NCI-H146 treated with DMSO at 0.1 percent for 48 hours (cell line): ENCODE data around the gene TRNT1.

Experiments used
- DNase-seq: peaks from one replicate; lab custom pipeline; 2025; ENCODE audit not compliant: unreplicated experiment; lab: John Stamatoyannopoulos, UW

TRNT1 gene

GRCh38 chr3:3126477-3127431, at the start of gene TRNT1:
TSS of gene TRNT1 (plus strand) at chr3:3126940. CDS start at chr3:3129041, 2,101 bp downstream.
- peak; percentile 75 for DNase-seq

- peak; percentile 82 for DNase-seq
Observed at GRCh38 chr3:3080309-3080708, 46.4 kb upstream of the TRNT1 start.

DNA sequence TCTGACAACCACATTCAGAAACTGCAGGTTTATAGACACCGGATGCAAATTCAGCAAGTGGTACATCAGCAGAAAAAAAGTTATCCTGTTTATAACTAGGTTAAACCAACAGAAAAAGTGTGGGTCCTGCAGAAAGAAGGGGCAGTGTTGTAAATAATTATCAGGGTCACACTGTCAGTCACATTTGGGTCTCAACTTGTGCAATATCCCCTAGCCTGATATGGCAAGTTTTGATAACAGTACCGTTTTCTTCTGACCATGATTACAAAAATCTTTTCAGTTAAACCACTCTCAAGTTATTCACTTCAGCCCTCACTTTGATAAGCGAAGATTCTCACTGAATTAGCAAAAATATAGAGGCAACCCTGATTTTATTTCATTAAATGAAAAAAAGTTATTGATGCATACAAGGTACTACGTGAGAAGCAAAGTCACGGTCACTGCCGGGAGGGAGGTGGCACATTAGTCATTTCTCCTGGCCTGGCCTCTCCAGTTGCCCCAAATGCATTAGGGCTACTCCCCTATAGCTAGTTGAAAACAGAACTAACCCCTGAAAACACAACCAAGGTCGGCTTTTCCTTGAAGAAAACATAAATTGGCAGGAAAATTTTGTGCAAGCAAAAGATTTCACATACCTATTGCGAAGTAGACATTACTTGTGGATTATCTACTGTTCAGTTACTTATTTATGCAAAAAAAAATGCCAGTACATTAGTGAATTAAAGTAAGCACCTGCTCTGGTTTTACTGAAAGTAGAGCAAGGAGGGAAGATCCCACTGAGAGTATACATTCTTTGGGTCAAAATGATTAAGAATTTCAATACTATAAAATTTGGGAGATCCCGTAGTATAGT, 45.1 kb upstream of the TRNT1 start:
- no peak for DNase-seq

- no peak for DNase-seq
Observed at GRCh38 chr3:3082234-3082924, 44.4 kb upstream of the TRNT1 start.

DNA sequence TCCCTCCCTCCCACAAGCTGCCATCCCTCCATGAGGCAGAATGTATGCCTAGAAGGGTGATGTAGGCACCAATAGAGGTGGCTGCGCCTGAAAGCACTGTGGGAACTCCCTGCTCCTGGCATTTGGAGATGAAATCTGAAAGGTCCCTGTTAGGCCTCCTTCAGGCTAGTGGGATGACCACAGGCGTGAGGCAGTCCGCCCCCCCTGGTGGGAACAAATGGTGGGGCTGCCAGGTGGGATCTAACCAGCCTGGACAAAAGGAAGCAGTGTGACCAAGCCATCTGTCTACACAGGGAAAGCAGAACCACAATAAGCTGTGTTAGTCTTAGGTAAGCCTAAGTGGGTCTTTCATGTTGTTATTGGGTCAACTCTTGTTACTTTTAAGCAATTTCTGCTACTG, 41.9 kb upstream of the TRNT1 start:
- DNase-seq: peak; percentile 19

DNA sequence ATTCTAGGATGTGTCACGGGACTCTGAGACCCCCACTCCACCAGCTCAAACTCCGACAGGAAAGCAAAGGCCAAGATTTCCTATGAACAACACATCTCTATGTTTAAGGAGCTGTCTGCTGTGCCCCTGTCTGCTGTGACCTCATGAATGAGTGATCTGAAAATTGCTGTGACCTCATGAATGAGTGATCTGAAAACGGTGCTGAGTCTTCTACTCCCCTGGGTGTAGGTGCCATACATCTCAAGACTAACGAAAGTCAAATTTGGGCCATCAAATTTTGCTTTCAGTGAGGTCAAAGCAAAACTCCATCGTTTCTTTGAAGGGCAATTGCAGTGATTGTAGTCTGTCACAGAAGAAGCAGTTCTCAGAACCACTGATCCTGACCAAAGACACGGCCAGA, 41.0 kb upstream of the TRNT1 start:
- DNase-seq: no peak

DNA sequence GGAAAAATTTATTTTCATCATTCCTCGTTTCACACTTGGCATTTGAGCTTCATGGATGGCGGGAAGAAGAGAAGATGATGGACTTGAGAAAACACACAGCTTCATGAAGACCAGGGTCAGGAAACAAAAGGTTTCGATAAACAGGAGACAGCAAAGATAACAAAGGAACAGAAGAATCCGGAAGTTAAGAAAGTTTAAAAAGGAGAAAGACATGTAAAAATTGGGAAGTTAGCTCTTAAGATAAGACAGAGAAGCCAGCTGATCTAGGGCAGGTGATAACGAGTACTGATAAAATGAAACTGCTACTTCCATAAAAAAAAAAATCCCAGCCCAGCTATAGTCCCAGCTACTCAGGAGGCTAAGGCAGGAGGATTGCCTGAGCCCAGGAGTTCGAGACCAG, 40.5 kb upstream of the TRNT1 start:
- no peak for DNase-seq

DNA sequence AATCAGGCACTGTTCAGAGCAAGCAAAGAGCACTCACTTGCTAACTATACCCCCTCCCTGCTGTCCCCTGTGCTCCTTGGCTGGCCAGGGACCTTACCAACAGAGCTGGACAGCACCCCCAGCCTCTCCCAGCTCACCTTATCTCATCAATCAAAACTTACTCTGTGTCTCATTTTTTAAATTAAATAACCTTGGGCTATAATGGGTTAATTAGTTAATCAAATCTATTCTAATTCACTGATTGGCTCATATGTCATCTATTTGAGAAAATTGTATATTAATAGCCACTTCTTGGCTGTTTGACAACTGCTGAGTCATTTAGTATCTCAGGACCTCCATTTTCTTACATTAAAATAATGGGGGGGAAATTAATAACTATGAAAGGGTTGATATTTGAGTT, 39.5 kb upstream of the TRNT1 start:
- no peak for DNase-seq

- DNase-seq: no peak
Observed at GRCh38 chr3:3087716-3088465, 38.8 kb upstream of the TRNT1 start.

GRCh38 chr3:3089017-3089416, 37.7 kb upstream of the TRNT1 start:
- DNase-seq: no peak

DNA sequence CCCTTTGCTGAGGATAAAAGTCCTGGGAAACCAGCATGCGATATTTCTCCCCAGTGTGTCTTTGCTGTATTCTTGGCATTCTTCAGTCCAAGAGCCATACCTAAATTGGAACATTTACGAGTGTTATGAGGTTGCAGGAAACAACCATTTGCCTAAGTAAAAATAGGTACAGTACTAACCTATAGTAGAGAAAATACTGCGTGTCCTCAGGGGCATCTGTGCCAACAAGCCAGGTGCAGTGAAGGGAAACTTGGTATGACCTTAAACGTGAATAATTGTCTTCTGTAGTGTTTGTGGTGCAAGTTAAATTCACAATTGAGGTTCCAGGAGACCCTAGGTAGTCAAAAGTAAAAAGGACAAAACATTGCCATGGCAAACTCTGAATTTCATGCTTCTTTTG, 28.8 kb upstream of the TRNT1 start:
- DNase-seq: no peak

DNA sequence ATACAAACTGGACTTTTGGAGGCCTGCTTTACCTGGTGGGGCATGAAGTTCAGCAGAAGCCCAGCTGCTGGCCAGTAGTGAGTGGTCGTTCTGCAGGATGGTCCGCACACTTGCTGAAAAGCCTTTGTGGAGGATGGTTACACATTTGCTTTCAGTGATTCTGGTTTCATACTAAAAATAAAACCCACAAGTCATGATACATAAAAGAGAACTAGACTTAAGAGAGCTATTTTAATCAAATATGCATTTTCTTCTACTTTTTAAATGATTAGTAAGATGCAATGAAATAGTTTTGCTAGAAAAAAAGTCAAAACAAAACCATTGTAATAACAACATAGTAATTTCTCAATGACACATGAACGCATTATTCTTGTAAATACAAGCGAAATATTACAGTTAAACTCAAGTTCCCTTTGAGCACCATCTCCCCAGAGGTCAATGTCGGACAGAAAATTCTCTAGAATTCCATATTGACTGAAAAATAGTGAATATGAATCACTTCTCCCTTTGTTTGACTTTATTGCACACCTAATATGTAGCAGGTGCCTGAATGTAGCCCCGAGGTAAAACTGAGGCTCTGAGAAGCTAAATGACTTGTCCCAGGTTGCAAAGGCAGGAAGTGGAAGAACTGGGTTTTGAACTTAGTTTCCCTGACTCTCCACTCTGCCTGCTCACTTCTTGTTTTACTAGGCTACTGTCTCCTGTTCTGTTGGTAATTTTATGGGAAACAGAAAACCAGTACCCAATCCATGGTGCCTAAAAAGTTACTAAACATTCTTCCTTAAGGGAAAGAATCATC, 24.9 kb upstream of the TRNT1 start:
- DNase-seq: no peak

GRCh38 chr3:3102751-3103150, 24.0 kb upstream of the TRNT1 start:
- no peak for DNase-seq

GRCh38 chr3:3105246-3105645, 21.5 kb upstream of the TRNT1 start:
- DNase-seq: no peak

DNA sequence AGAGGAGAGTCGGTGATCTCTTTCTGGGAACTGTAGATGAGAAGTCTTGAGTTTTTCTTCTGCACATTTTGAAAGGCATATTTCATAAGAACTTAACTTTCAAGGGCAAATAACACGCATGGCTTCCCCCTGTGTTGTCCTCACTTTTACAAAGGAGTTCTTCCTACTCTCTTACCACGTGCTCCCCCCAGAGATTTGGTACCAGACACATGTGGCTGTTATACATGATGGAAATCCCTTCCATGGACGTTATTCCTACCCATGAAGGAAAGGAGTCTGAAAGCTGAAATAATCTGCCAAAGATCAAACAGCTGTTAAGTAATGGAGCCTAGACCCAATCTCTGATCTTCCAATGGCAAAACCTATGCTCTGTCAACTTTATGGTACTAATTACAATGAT, 20.9 kb upstream of the TRNT1 start:
- DNase-seq: no peak

GRCh38 chr3:3107181-3107580, 19.6 kb upstream of the TRNT1 start:
- DNase-seq: no peak

DNA sequence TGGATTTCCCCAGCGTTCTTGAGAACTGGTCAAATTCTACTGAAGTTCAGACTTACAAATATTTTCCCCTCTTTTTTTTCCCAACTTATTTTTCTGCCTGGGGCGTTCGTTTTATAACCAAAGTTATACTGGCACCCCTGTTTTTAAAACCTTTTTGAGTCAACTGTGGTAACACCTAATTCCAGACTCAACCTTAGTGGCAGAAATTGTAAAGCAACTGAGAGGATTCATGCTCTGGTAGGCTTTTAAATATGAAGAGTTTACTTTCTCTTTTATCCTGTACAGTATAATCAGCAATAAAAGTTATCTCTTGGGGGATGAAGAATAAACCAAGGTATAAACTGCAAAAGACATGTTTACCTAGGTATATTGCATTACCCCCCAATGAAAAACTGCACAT, 18.9 kb upstream of the TRNT1 start:
- DNase-seq: no peak

GRCh38 chr3:3109407-3110298, 17.1 kb upstream of the TRNT1 start:
- DNase-seq: peak; percentile 28

DNA sequence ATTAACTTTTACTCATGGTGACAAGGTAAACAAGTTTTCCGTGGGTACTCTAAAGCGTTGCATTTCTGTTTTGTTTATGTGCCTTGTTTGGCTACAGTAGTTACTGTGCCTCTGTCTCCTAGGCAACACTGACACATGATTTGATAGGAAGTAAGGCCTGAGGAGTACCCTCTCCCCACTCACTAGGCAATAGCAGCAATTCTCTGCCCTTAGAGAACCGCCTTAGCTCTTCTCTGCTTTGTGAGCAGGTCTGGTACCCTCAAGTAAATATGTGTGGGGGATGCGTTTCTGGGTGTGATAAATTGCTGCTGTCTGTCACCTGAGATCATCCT, 16.5 kb upstream of the TRNT1 start, which contains the start of gene IL5RA:
Gene IL5RA, minus strand, starts transcription at position 76 of the 332 bp plus-strand sequence. CDS start 5,390 bp downstream, outside the sequence.
- peak; percentile 40 for DNase-seq
